Activated T-cell treated with anti-CD3 and anti-CD28 coated beads, Interleukin-2, amount 50 U/mL, for 4 hours (primary cell): ENCODE results near the gene COPE. TPM values are rescaled to one million over a fixed set of nuclear protein-coding genes. Genes with fewer than 3 reads are reported as not detected.

Source experiments
- ATAC-seq, 2 donors: fragments of 200-7000 bp; cut with Tn5 transposase; one replicate each; pipeline ENCODE4 v1.10.0; 2021
- DNase-seq: peaks from one replicate; pipeline ENCODE4 v3.0.0-alpha.2; 2020
- H3K27me3 Mint-ChIP-seq: one replicate; pipeline ENCODE4 v1.8.0; 2021; ENCODE audit warnings: low read depth, mixed read lengths
- H3K36me3 Mint-ChIP-seq: one replicate; pipeline ENCODE4 v1.8.0; 2022; ENCODE audit warnings: mixed read lengths; ENCODE audit not compliant: insufficient read depth
- H3K4me1 Mint-ChIP-seq: one replicate; pipeline ENCODE4 v1.8.0; 2021; ENCODE audit warnings: low read depth, mixed read lengths
- H3K4me3 Mint-ChIP-seq: one replicate; pipeline ENCODE4 v1.8.0; 2021; ENCODE audit warnings: mild to moderate bottlenecking, moderate library complexity, mixed read lengths
- H3K9me3 Mint-ChIP-seq: one replicate; pipeline ENCODE4 v1.8.0; 2021; ENCODE audit warnings: mixed read lengths
- total RNA-seq, 3 donors: library from RNA; stranded (reverse); gene quantifications; one replicate each; pipeline ENCODE4 v1.2.1, GENCODE V29; 2021

The COPE gene
- total RNA-seq, 3 donors from 2014 or later = 258 to 293 (median 270) TPM

DNA sequence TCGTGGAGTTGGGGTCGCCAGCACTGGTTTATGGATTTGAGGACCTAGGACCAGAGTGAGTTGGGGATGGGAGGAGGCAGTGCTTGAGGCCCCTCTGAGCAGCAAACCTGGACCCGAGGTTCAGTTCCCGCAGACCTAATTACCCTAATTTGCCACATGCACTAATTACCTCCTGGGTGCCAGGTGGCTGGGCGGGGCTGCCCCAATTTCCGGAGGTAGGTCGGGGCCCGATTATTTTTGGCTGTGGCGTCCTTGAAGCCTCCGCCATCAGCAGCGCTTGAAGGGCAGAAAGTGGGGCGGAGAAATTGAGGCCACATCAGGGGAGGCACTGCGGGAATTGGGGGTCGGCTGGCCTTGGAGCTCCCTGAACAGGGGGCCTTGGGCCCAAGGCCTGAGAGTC, 27.7 kb upstream of the COPE start:
- H3K4me3 Mint-ChIP-seq = no peak overlapping the region
- H3K4me1 Mint-ChIP-seq = peaks cover 5% of the 10 kb centered on the region
- DNase-seq = no peak
- H3K36me3 Mint-ChIP-seq = no peaks in the 10 kb centered on the region
- no peaks in the 10 kb centered on the region for H3K9me3 Mint-ChIP-seq
- H3K27me3 Mint-ChIP-seq = peaks cover 16% of the 10 kb centered on the region
- no peak for ATAC-seq

DNA sequence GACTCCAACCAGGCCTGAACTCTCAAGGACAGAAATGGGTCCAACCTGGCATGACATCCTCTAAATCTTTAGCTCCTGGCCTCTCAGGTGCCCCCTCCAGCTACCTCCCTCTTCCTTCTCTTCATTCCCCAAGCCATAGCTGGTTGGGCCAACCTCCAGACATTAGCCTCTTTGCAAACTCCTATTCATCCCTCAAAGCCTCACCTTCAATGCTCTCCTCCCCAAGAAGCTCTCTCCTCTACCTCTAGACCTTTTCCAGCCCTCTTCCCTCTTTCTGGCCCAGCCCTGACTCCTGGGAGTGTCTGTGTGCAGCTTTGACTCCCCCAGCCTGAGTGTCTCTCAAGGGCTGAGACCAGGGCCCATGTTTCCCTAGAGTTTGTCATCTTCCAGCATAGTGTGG, 27.1 kb upstream of the COPE start:
- H3K4me3 Mint-ChIP-seq = no peak overlapping the region
- peaks cover 22% of the 10 kb centered on the region for H3K27me3 Mint-ChIP-seq
- H3K9me3 Mint-ChIP-seq = no peaks in the 10 kb centered on the region
- DNase-seq = no peak
- no peaks in the 10 kb centered on the region for H3K36me3 Mint-ChIP-seq
- ATAC-seq = no peak
- H3K4me1 Mint-ChIP-seq = peaks cover 7% of the 10 kb centered on the region

- Mint-ChIP-seq H3K4me1 (peaks cover 10% of the 10 kb centered on the region), H3K36me3 (no peaks in the 10 kb centered on the region), H3K27me3 (peaks cover 25% of the 10 kb centered on the region), H3K4me3 (no peak overlapping the region), H3K9me3 (no peaks in the 10 kb centered on the region)
- DNase-seq = no peak
- no peak for ATAC-seq
Observed at GRCh38 chr19:18945297-18945696, 26.1 kb upstream of the COPE start.

GRCh38 chr19:18943465-18943864, 24.3 kb upstream of the COPE start:
- Mint-ChIP-seq H3K9me3 (no peaks in the 10 kb centered on the region), H3K27me3 (peaks cover 35% of the 10 kb centered on the region), H3K4me3 (no peak overlapping the region), H3K4me1 (peaks cover 17% of the 10 kb centered on the region), H3K36me3 (no peaks in the 10 kb centered on the region)
- no peak for DNase-seq
- ATAC-seq = no peak

DNA sequence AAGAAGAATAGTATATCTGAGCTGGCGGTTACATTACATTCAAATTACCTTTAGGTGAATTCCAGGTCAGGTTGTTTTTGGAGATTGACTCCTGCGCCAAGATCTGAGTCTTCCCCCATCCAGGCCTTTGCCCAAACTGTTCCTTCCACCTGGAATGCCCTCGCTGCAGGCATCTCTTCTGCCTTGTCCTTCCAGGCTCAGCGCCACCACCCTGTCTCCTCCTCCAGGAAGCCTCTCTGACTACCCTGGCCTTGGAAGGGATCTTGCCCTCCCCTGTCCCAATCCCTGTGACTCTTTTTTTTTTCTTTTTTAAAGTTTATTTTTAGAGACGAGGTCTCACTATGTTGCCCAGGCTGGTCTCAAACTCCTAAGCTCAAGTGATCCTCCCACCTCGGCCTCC, 23.5 kb upstream of the COPE start:
- peaks cover 43% of the 10 kb centered on the region for H3K27me3 Mint-ChIP-seq
- no peaks in the 10 kb centered on the region for H3K9me3 Mint-ChIP-seq
- DNase-seq = no peak
- H3K4me1 Mint-ChIP-seq = peaks cover 17% of the 10 kb centered on the region
- ATAC-seq = no peak
- H3K36me3 Mint-ChIP-seq = no peaks in the 10 kb centered on the region
- H3K4me3 Mint-ChIP-seq = no peak overlapping the region

DNA sequence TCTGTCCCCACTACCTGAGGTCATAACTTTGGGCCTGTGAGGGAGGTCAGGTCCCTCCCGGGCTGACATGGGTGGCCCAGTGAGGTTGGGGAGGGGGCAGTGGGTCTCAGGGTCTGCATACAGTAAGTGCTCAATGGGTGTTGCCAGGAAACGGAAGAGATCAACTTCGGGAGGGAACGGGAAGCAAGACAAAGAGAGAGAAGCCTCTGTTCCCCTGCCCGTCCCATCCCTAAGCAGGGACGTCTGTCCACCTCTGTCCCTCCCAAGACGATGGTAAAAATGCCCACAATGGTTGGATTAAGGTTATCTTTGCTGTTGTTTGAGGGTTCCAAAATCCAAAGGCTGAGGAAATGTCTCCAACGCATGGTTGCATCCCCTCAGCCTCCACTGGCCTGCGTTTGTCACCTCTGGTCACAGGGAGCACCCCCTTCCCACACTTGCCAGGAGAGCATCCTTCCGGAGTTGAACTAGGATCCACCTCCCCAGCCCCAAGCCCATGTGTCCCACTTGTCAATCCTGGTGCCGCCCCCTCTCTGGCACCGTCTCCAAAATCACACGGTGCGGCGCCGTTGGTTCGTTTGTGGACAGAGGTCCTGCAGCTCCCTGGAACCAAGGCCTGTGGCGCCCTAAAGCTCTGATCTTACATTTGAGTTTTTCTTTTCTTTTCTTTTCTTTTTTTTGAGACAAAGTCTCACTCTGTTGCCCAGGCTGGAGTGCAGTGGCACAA, 22.6 kb upstream of the COPE start:
- H3K9me3 Mint-ChIP-seq = no peaks in the 10 kb centered on the region
- H3K36me3 Mint-ChIP-seq = no peaks in the 10 kb centered on the region
- peaks cover 44% of the 10 kb centered on the region for H3K27me3 Mint-ChIP-seq
- H3K4me3 Mint-ChIP-seq = peak overlapping the region; percentile 21
- H3K4me1 Mint-ChIP-seq = peaks cover 14% of the 10 kb centered on the region
- DNase-seq (no peak), ATAC-seq (no peak)

DNA sequence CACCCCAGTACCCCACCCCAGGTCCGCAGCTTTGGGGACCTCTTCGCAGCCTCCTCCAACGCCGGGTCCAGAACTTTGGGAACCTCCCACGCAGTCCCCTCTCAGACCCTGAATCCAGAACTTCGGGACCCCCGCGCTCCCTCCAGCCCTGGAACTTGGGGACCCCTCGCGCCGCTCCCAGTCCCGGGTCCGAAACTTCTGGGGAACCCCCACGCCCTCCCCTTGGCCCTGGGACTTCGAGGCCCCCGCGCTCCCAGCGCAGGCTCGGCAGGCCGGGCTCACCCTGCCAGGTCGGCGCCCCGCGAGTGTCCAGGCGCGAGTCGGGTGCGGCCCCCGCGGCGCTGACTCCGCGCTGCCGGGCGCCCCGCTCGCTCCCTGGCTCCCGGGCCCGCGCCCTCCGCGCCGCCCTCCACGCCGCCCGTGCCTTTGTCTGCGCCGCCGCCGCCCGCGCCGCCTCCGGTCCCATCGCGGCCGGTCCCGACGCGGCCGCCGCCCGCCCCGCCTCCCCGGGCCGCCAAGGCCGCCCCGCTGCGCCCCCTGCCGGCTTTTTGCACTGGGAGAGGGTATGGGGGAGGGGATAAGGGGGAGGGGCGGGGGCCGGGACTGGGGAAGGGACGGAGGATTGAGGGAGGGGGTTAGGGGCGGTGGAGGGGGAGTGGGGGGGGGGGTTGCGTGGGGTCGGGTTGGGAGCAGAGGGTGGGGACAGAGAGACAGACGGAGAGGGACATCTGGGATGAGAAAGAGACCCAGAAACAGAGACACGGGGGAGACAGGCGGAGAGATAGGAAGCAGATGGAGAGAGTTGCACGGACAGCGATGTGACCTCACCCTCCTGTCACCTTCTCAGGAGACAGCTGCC, 21.8 kb upstream of the COPE start, which contains the start of gene HOMER3:
HOMER3 (minus strand) TSS at position 449 of the 859 bp plus-strand sequence. CDS start 2,235 bp downstream, outside the sequence.
- Mint-ChIP-seq H3K27me3 (peaks cover 40% of the 10 kb centered on the region), H3K4me3 (peak within 1 kb of the TSS; percentile 67), H3K4me1 (peaks cover 12% of the 10 kb centered on the region), H3K36me3 (no peaks in the 10 kb centered on the region), H3K9me3 (no peaks in the 10 kb centered on the region)
- peak; percentile 89 to 90 for ATAC-seq
- peak; percentile 78 for DNase-seq

DNA sequence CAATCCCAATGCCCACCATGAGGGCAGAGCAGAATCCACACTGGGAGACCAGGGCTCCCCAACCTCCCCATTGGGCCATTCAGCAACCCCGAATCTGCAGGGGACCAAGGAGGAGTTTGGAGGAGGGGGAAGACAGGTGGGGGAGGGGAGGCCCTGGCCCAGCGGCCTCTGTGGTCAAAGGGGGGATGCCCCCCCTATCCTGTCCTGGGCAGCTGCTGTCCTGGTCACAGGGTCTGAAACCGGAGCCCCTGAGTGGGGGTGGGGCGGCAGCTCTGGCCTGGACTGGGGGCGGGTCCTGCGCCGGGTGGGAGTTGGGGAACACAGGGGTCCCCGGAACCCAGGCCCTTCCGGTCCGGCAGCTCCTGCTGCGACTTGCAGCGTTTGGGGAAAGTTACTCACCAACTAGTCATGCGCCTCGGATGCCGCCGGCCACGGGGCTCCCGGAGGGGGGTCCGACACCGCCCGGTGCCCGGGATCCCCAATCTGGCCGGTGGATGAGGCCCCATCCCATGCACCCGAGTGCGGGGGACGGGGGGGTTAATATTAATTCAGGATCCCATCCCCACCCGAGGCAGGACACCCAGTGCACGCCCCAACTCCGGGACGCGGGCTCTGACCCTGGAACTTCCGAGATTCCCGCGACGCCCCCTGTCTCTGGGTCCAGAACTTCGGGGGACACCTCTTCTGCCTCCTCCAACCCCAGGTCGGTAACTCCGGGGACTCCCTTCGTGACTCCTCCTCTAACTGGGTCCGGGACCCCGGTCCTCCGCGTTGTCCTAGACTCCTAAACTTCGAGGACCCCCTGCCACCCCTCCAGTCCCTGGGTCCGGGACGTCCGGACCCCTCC, 21.0 kb upstream of the COPE start:
- peaks cover 12% of the 10 kb centered on the region for H3K4me1 Mint-ChIP-seq
- DNase-seq = no peak
- H3K4me3 Mint-ChIP-seq = peak overlapping the region; percentile 67
- no peaks in the 10 kb centered on the region for H3K9me3 Mint-ChIP-seq
- ATAC-seq = peak; percentile 16 to 32
- H3K36me3 Mint-ChIP-seq = no peaks in the 10 kb centered on the region
- H3K27me3 Mint-ChIP-seq = peaks cover 40% of the 10 kb centered on the region

DNA sequence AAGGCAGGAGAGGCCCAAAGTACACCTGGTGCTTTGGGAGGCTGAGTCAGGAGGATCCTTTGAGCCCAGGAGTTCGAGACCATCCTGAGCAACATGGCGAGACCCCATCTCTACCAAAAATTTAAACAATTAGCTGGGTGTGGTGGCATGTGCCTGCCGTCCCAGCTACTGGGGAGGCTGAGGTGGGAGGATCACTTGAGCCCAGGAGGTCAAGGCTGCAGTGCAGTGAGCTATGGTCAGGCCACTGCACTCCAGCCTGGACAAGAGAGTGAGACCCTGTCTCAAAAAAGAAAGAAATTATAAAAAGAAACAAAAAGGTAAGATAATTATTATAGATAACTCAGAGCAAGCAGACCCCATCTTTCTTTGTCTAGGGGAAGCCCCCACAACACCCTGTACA, 20.0 kb upstream of the COPE start:
- ATAC-seq = no peak
- no peak for DNase-seq
- H3K9me3 Mint-ChIP-seq = no peaks in the 10 kb centered on the region
- H3K4me3 Mint-ChIP-seq = no peak overlapping the region
- no peaks in the 10 kb centered on the region for H3K36me3 Mint-ChIP-seq
- H3K27me3 Mint-ChIP-seq = peaks cover 45% of the 10 kb centered on the region
- H3K4me1 Mint-ChIP-seq = peaks cover 12% of the 10 kb centered on the region

- no peak for ATAC-seq
- DNase-seq = no peak
- H3K27me3 Mint-ChIP-seq = peaks cover 23% of the 10 kb centered on the region
- H3K9me3 Mint-ChIP-seq = no peaks in the 10 kb centered on the region
- H3K4me3 Mint-ChIP-seq = no peak overlapping the region
- H3K36me3 Mint-ChIP-seq = no peaks in the 10 kb centered on the region
- peaks cover 7% of the 10 kb centered on the region for H3K4me1 Mint-ChIP-seq
Observed at GRCh38 chr19:18933297-18933696, 14.1 kb upstream of the COPE start.

- Mint-ChIP-seq H3K27me3 (peaks cover 14% of the 10 kb centered on the region), H3K9me3 (no peaks in the 10 kb centered on the region), H3K4me1 (peaks cover 7% of the 10 kb centered on the region), H3K4me3 (peak overlapping the region; percentile 67), H3K36me3 (no peaks in the 10 kb centered on the region)
- DNase-seq (peak; percentile 81), ATAC-seq (peak; percentile 92 to 94)
Observed at GRCh38 chr19:18932216-18932841, 13.1 kb upstream of the COPE start.

DNA sequence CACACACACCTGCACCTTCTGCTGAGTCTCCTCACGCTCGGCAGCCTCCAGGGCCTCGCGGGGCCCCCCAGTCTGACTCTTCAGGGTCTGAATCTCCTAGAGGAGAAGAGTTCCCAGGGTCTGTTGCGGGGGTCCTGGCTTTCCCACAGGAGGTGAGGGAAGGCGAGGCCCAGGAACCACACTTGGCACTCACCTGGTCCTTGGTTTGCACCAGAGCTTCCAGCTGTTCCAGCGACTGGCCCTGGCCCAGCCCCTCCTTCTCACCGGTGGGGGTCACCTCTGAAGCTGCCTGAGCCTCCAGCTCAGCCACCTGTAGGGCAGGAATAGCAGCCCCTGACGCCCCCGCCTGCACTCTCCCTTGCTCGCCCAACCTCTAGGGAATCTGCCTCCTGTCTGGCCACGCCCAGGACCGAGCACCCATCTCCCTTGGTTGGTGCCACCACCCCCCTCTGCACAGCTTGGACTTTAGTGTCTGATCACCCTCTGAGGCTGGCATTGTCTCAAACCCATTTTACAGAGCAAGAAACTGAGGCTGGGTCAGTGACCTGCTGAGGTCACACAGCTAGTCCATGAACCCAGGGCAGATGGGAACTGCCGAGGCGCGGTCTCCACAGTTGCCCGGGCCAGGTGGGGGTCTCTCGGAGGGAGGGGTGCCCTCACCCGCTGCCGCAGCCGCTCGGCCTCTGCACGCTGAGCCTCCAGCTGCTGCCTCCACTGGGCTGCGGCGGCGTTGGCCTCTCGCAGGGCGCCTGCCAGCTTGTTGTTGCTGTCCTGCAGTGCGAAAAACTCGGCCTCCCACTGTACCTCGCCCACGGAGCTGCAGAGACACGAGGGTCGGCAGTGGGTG, 12.4 kb upstream of the COPE start:
- Mint-ChIP-seq H3K9me3 (no peaks in the 10 kb centered on the region), H3K4me1 (peaks cover 7% of the 10 kb centered on the region), H3K36me3 (no peaks in the 10 kb centered on the region), H3K27me3 (peaks cover 14% of the 10 kb centered on the region), H3K4me3 (no peak overlapping the region)
- ATAC-seq = no peak
- DNase-seq = no peak

GRCh38 chr19:18929311-18929710, 10.1 kb upstream of the COPE start:
- DNase-seq = no peak
- peaks cover 11% of the 10 kb centered on the region for H3K36me3 Mint-ChIP-seq

More at GRCh38 chr19:18929311-18929710, 10.1 kb upstream of the COPE start:
- Mint-ChIP-seq H3K27me3 (peaks cover 11% of the 10 kb centered on the region), H3K4me3 (no peak overlapping the region), H3K9me3 (no peaks in the 10 kb centered on the region), H3K4me1 (peaks cover 7% of the 10 kb centered on the region)
- ATAC-seq = no peak
